Measurements from ENCODE around the gene ACTMAP. TPM values are rescaled to one million over a fixed set of nuclear protein-coding genes. Genes with fewer than 3 reads are reported as not detected.

Gene ACTMAP
- total and polyA plus RNA-seq, 9 of the 15 experiments (the other 6 are each of a cell fraction or from before 2014, with no cell fraction given): 1.7 to 16.6 (median 4.9) TPM

DNA sequence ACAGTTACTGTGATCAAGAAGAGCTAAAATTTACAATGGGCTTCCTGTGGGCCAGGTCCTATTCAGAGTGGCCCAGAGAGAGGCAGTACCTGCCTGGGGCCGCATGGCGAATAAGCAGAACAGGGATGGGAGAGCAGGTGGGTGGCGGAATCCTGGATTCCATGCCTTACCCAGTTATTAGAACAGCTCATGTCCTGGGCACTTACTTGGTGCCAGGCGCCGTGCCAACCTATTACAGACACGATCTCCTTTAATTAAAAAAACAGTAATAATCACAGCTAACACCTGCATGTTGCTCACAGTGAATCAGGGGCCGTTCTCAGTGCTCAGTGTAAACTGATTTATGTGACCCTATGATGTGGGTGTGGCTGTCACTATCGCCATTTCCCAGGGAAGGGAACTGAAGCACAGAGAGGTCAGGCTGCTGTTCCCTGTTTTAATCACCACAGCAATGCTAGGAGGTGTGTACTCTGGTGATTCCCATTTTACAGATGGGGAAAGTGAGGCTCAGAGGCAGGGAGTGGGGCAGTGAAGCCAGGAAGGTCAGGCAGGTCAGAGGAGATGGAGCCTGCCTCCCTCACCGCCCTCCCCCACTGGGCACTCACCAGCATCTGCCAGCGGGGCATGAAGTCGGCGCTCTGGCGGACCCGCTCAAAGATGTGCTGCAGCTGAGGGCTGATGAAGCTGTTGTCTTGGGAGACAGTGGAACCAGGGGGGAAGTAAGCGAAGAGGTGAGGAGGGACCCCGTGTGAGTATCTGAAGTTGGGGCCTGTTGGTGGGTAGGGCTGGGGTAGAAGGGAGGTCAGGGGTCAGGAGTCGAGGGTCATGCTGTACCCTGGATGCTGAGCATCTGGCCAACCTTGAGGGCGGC is 45.6 kb downstream of the ACTMAP start:
- H3K9ac ChIP-seq (ENCODE audit: insufficient read depth in 1 of 2, low read depth in 2 of 2, low read length in 2 of 2): peak overlapping the region in 1 of 2 experiments; percentile 4; a peak in 2 of 4 replicates
- 90% methylated on average over 18 of the region's 18 CpGs for WGBS (ENCODE audit: insufficient coverage, low coverage, missing lambda C conversion rate)
- H4K20me1 ChIP-seq (replicated peaks; ENCODE audit: control insufficient read depth, insufficient read depth, low read length): no peaks in the 10 kb centered on the region
- H3K79me2 ChIP-seq (ENCODE audit: control insufficient read depth, insufficient read depth, low read length): no peaks in the 10 kb centered on the region
- DNase-seq (ENCODE audit: extremely low read depth in 1 of 4, low spot score in 3 of 4) (peak in 1 of 4 experiments; percentile 30), FAIRE-seq (no peak), ATAC-seq (peak; percentile 30; the same call in 1 of the 3 replicates)
- H3K9me3 ChIP-seq (replicated peaks; ENCODE audit: control insufficient read depth, insufficient read depth, low read depth, low read length): no peaks in the 10 kb centered on the region
- in situ Hi-C loops (cut with MboI): no loop called here
- no peak overlapping the region for H3K27ac ChIP-seq (ENCODE audit: extremely low read depth, low read depth, low read length)
- no peak overlapping the region for H2AFZ ChIP-seq (ENCODE audit: low read depth, low read length)
- H3K4me1 ChIP-seq (replicated peaks in 1 of 2; ENCODE audit: control insufficient read depth in 2 of 2, insufficient read depth in 2 of 2, low read length in 2 of 2): peaks cover 12 to 27% of the 10 kb centered on the region in 2 experiments; a peak in 4 of 5 replicates
- no peak overlapping the region for H3K4me3 ChIP-seq
- POLR2A ChIA-PET: interaction anchor here (1.3 to 1.4 kb wide), 2 partner anchors 45 to 101 kb away, joined by 3 read pairs; no protein-coding TSS in a partner anchor
- H3K9me1 ChIP-seq (ENCODE audit: control insufficient read depth, insufficient read depth, low read length): no peaks in the 10 kb centered on the region
- intact Hi-C loops (cut with micrococcal nuclease): no loop called here
- CTCF ChIA-PET (ENCODE audit: low intra/inter-chr PET ratio): no interaction called here
- H3K27me3 ChIP-seq (ENCODE audit: control insufficient read depth in 2 of 2, insufficient read depth in 2 of 2, low read length in 2 of 2): no peaks in the 10 kb centered on the region
- H3K4me2 ChIP-seq (ENCODE audit: insufficient read depth, low read length): no peak overlapping the region
- no TSS peak for BruUV-seq (replicated peaks)
- H3K36me3 ChIP-seq (ENCODE audit: control insufficient read depth, insufficient read depth, low read length): peaks cover 52% of the 10 kb centered on the region
- TF ChIP-seq ARNT (IDR thresholded peaks at IDR 0.05): no peak
- TF ChIP-seq PTBP1 (IDR thresholded peaks at IDR 0.05; ENCODE audit: low read depth, low read length): 0 out of 2 replicates have a peak, but pooled peaks have one; percentile 55
- TF ChIP-seq KDM1A (IDR thresholded peaks at IDR 0.05): peak; percentile 70 to 77
- no peak for TF ChIP-seq MTF1 (CRISPR knock-in tag; IDR thresholded peaks at IDR 0.05; ENCODE audit: borderline replicate concordance)
- peak; percentile 63 for TF ChIP-seq ADNP (tag; IDR thresholded peaks at IDR 0.05)
- peak; percentile 51 for TF ChIP-seq ZFP36 (IDR thresholded peaks at IDR 0.05; ENCODE audit: low read depth, low read length, partially characterized antibody)
- no peak for TF ChIP-seq ZNF316 (IDR thresholded peaks at IDR 0.05)
- TF ChIP-seq, protein P1, sequence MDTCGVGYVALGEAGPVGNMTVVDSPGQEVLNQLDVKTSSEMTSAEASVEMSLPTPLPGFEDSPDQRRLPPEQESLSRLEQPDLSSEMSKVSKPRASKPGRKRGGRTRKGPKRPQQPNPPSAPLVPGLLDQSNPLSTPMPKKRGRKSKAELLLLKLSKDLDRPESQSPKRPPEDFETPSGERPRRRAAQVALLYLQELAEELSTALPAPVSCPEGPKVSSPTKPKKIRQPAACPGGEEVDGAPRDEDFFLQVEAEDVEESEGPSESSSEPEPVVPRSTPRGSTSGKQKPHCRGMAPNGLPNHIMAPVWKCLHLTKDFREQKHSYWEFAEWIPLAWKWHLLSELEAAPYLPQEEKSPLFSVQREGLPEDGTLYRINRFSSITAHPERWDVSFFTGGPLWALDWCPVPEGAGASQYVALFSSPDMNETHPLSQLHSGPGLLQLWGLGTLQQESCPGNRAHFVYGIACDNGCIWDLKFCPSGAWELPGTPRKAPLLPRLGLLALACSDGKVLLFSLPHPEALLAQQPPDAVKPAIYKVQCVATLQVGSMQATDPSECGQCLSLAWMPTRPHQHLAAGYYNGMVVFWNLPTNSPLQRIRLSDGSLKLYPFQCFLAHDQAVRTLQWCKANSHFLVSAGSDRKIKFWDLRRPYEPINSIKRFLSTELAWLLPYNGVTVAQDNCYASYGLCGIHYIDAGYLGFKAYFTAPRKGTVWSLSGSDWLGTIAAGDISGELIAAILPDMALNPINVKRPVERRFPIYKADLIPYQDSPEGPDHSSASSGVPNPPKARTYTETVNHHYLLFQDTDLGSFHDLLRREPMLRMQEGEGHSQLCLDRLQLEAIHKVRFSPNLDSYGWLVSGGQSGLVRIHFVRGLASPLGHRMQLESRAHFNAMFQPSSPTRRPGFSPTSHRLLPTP (IDR thresholded peaks at IDR 0.05; ENCODE audit: borderline replicate concordance, extremely low read depth, insufficient read length): no peak
- peak; percentile 88 for TF ChIP-seq BCOR (IDR thresholded peaks at IDR 0.05)
- no peak for TF ChIP-seq SMARCB1 (IDR thresholded peaks at IDR 0.05; ENCODE audit: insufficient read length, low read depth)
- no peak for TF ChIP-seq ZNF507 (tag; conservative IDR thresholded peaks at IDR 0.05)
- TF ChIP-seq, protein P2, sequence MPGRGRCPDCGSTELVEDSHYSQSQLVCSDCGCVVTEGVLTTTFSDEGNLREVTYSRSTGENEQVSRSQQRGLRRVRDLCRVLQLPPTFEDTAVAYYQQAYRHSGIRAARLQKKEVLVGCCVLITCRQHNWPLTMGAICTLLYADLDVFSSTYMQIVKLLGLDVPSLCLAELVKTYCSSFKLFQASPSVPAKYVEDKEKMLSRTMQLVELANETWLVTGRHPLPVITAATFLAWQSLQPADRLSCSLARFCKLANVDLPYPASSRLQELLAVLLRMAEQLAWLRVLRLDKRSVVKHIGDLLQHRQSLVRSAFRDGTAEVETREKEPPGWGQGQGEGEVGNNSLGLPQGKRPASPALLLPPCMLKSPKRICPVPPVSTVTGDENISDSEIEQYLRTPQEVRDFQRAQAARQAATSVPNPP (IDR thresholded peaks at IDR 0.05; ENCODE audit: borderline replicate concordance, insufficient read depth, insufficient read length): no peak
- no peak for TF ChIP-seq ZNF24 (IDR thresholded peaks at IDR 0.05)
- no peak for TF ChIP-seq HMG20A (CRISPR knock-in tag; conservative IDR thresholded peaks at IDR 0.05)
- no peak for TF ChIP-seq ZNF431 (CRISPR knock-in tag; IDR thresholded peaks at IDR 0.05)
- no peak for TF ChIP-seq RBM15 (IDR thresholded peaks at IDR 0.05; ENCODE audit: insufficient read depth, low read length)
- TF ChIP-seq EWSR1 (IDR thresholded peaks at IDR 0.05; ENCODE audit: borderline replicate concordance, low read depth, partially characterized antibody): no peak
- TF ChIP-seq ZNF124 (CRISPR knock-in tag; IDR thresholded peaks at IDR 0.05): no peak
- TF ChIP-seq RBM25 (IDR thresholded peaks at IDR 0.05; ENCODE audit: low read depth, low read length, severe bottlenecking): peak; percentile 65
- no peak for TF ChIP-seq ZNF143 (CRISPR knock-in tag; IDR thresholded peaks at IDR 0.05)

Data from K562 (cell line).